Tibial nerve (tissue), 4 donors: ENCODE results near the gene ZNF609. TPM values are rescaled to one million over a fixed set of nuclear protein-coding genes. Genes with fewer than 3 reads are reported as not detected.
"Not testable (repeated sequence)": the region's sequence is repeated elsewhere in the genome, so short reads cannot be mapped to it uniquely, and the experiment has no call there.

Source experiments
- DNase-seq, 2 donors: peaks; one replicate each; pipeline ENCODE4 v3.0.0-alpha.2; 2019; ENCODE audit warnings: low spot score in 2 of 2
- H3K27ac ChIP-seq, 4 donors: fragments of 200-600 bp; sonication (generic) in 3 of 4; one replicate each; pipeline ENCODE4 v1.5.1; 2017 to 2019; ENCODE audit warnings: mild to moderate bottlenecking in 1 of 4
- H3K27me3 ChIP-seq, 2 donors: fragments of 200-600 bp; sonication (generic) in 1 of 2; one replicate each; pipeline versions ENCODE4 v1.5.1 to v1.6.0; 2017 to 2019
- H3K36me3 ChIP-seq, 3 donors: fragments of 200-600 bp; sonication (generic); one replicate each; pipeline ENCODE4 v1.5.1; 2018 to 2019
- H3K4me1 ChIP-seq, 4 donors: fragments of 200-600 bp; sonication (generic) in 3 of 4; one replicate each; pipeline ENCODE4 v1.5.1; 2017 to 2019
- H3K4me3 ChIP-seq, 4 donors: fragments of 200-600 bp; sonication (generic) in 3 of 4; one replicate each; pipeline ENCODE4 v1.5.1; 2017 to 2019; ENCODE audit warnings: mild to moderate bottlenecking in 1 of 4, moderate library complexity in 1 of 4
- H3K9me3 ChIP-seq, 4 donors: fragments of 200-600 bp; sonication (generic) in 3 of 4; one replicate each; pipeline ENCODE4 v1.5.1; 2017 to 2019
- CTCF ChIP-seq, 5 experiments: fragments of 200-600 bp in 3 of 5; fragments of 450-650 bp in 2 of 5; sonication (generic) in 3 of 5; IDR thresholded peaks; one replicate each; pipeline ENCODE4 v1.5.1; 2016 to 2019; ENCODE audit warnings: antibody characterized with exemption in 5 of 5, mild to moderate bottlenecking in 3 of 5, moderate library complexity in 2 of 5
- EP300 ChIP-seq, 2 donors: sonication (generic); formaldehyde crosslinking; IDR thresholded peaks; one replicate each; pipeline ENCODE4 v1.6.1; 2017; ENCODE audit warnings: antibody characterized with exemption in 2 of 2, mild to moderate bottlenecking in 1 of 2
- POLR2A ChIP-seq, 2 donors: fragments of 450-650 bp; IDR thresholded peaks; one replicate each; pipeline ENCODE4 v1.6.1; 2017; ENCODE audit warnings: antibody characterized with exemption in 2 of 2, mild to moderate bottlenecking in 2 of 2, moderate library complexity in 2 of 2
- WGBS, 2 donors: methylation state at CpG; one replicate each; pipeline ENCODE4 v1.1.5; 2018; 5-methylcytosine and 5-hydroxymethylcytosine counted together
- total RNA-seq, 4 donors: library from RNA; depleted of rRNA; stranded (reverse); fragments of >200 nt; gene quantifications; one replicate each; pipeline ENCODE4 v1.1.0, GENCODE V29; 2016

ZNF609 gene
- total RNA-seq, 4 donors from 2014 or later = 22.9 to 38.7 (median 27.1) TPM

DNA sequence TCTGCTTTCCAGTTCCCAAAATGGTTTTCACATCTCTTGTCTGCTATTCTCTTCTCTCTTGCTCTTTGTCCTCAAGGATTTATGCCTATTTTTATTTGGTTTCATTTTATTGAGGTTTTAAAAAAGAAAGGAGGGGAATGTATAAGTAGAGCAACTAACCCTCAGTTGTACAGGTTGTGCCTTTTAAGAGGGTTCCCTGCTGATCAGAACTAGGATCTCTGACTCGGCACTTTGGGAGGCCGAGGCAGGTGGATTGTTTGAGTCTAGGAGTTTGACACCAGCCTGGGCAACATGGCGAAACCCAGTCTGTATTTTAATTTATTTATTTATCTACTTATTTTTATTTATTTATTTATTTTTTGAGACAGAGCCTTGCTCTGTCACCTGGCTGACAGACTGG, 123.6 kb downstream of the ZNF609 start:
- peaks cover 0 to 7% (median 0%) of the 10 kb centered on the region in 3 donors for H3K36me3 ChIP-seq
- H3K4me3 ChIP-seq = no peak overlapping the region
- WGBS, 2 donors = 94 to 95% methylated on average over 3 of the region's 3 CpGs
- H3K9me3 ChIP-seq = peaks cover 0 to 19% (median 0%) of the 10 kb centered on the region in 4 donors
- no peak for DNase-seq
- peaks cover 0 to 22% (median 0%) of the 10 kb centered on the region in 4 donors for H3K4me1 ChIP-seq
- no peak overlapping the region for H3K27ac ChIP-seq
- no peaks in the 10 kb centered on the region for H3K27me3 ChIP-seq
- TF ChIP-seq CTCF (IDR thresholded peaks at IDR 0.05) = no peak
- no peak for TF ChIP-seq POLR2A (IDR thresholded peaks at IDR 0.05)
- no peak for TF ChIP-seq EP300 (IDR thresholded peaks at IDR 0.05)

DNA sequence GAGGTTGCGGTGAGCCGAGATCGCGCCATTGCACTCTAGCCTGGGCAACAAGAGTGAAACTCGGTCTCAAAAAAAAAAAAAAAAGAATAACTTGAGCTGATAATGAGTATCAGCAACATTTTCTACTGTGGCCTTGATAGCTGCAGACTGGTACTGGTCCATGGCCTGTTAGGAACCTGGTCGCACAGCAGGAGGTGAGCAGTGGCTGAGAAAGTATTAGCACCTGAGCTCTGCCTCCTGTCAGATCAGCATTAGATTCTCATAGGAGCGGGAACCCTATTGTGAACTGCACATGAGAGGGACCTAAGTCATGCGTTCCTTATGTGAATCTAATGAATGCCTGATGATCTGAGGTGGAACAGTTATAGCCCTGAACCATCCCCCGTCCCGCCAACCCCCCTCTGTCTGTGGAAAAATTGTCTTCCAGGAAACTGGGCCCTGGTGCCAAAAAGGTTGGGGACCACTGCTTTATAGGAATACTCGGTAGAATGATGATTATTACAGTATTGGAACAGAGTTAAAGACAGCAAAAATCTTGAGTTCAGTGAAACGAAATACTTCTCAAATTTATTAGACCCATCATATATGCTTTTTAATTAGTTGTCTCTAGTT, 126.0 kb downstream of the ZNF609 start:
- WGBS, 2 donors = 80 to 83% methylated on average over 12 of the region's 12 CpGs
- TF ChIP-seq CTCF (IDR thresholded peaks at IDR 0.05) (no peak), EP300 (IDR thresholded peaks at IDR 0.05) (no peak), POLR2A (IDR thresholded peaks at IDR 0.05) (no peak)
- DNase-seq = no peak

GRCh38 chr15:64586984-64587383, 126.6 kb downstream of the ZNF609 start:
- H3K27ac ChIP-seq = no peak overlapping the region
- TF ChIP-seq CTCF (IDR thresholded peaks at IDR 0.05) (no peak), POLR2A (IDR thresholded peaks at IDR 0.05) (no peak), EP300 (IDR thresholded peaks at IDR 0.05) (no peak)
- WGBS, 2 donors = 36 to 38% methylated on average over 4 of the region's 4 CpGs

More for the DNA sequence above, 126.0 kb downstream of the ZNF609 start:
- no peak overlapping the region for H3K4me3 ChIP-seq
- H3K27ac ChIP-seq = no peak overlapping the region
- peaks cover 0 to 32% (median 0%) of the 10 kb centered on the region in 4 donors for H3K4me1 ChIP-seq
- H3K9me3 ChIP-seq = peaks cover 0 to 3% (median 0%) of the 10 kb centered on the region in 4 donors
- no peaks in the 10 kb centered on the region for H3K27me3 ChIP-seq
- peaks cover 0 to 3% (median 0%) of the 10 kb centered on the region in 3 donors for H3K36me3 ChIP-seq

GRCh38 chr15:64589435-64590084, 129.2 kb downstream of the ZNF609 start:
- H3K36me3 ChIP-seq = no peaks in the 10 kb centered on the region
- H3K9me3 ChIP-seq = no peaks in the 10 kb centered on the region
- H3K4me1 ChIP-seq = peaks cover 0 to 32% (median 0%) of the 10 kb centered on the region in 4 donors
- no peak overlapping the region for H3K4me3 ChIP-seq
- no peaks in the 10 kb centered on the region for H3K27me3 ChIP-seq
- 74 to 76% methylated on average over 3 of the region's 3 CpGs for WGBS, 2 donors
- TF ChIP-seq POLR2A (IDR thresholded peaks at IDR 0.05) = no peak
- no peak for TF ChIP-seq EP300 (IDR thresholded peaks at IDR 0.05)
- TF ChIP-seq CTCF (IDR thresholded peaks at IDR 0.05) = no peak
- DNase-seq = no peak
- H3K27ac ChIP-seq = no peak overlapping the region

More at GRCh38 chr15:64586984-64587383, 126.6 kb downstream of the ZNF609 start:
- H3K4me3 ChIP-seq = no peak overlapping the region
- no peaks in the 10 kb centered on the region for H3K36me3 ChIP-seq
- DNase-seq = no peak
- H3K9me3 ChIP-seq = no peaks in the 10 kb centered on the region
- H3K27me3 ChIP-seq = no peaks in the 10 kb centered on the region
- peaks cover 0 to 32% (median 0%) of the 10 kb centered on the region in 4 donors for H3K4me1 ChIP-seq

DNA sequence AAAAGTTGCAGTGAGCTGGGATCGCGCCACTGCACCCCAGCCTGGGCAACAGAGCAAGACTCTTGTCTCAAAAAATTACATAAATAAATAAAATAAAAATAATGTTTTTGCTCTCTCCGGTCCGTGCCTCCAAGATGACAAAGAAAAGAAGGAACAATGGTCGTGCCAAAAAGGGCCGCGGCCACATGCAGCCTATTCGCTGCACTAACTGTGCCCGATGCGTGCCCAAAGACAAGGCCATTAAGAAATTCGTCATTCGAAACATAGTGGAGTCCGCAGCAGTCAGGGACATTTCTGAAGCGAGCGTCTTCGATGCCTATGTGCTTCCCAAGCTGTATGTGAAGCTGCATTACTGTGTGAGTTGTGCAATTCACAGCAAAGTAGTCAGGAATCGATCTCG, 132.5 kb downstream of the ZNF609 start:
- H3K4me3 ChIP-seq, H3K9me3 ChIP-seq, DNase-seq, H3K27me3 ChIP-seq, H3K36me3 ChIP-seq, H3K27ac ChIP-seq: not testable (repeated sequence)
- H3K4me1 ChIP-seq = peaks cover 0 to 34% (median 14%) of the 10 kb centered on the region in 4 donors
- WGBS, 2 donors = 94 to 97% methylated on average over 18 of the region's 18 CpGs
